Effector memory CD4-positive, alpha-beta T cell (primary cell): ENCODE results near the gene UBE2L5.
A peak's percentile ranks its signal among the peaks of the same experiment; 100 is the strongest.
"Not testable (repeated sequence)": the region's sequence is repeated elsewhere in the genome, so short reads cannot be mapped to it uniquely, and the experiment has no call there.

Experiments used
- DNase-seq, 3 donors: peaks; one replicate each; pipeline ENCODE4 v3.0.0-alpha.2; 2020
- H3K27ac ChIP-seq: 2 replicates; pipeline ENCODE4 v1.7.0; 2013; ENCODE audit warnings: mild to moderate bottlenecking, low read length, moderate library complexity; ENCODE audit not compliant: insufficient read depth, poor library complexity, severe bottlenecking
- H3K27me3 ChIP-seq: replicated peaks from 2 replicates; pipeline ENCODE4 v1.7.0; 2013; ENCODE audit warnings: mild to moderate bottlenecking, low read length; ENCODE audit not compliant: insufficient read depth, control insufficient read depth, poor library complexity, severe bottlenecking
- H3K36me3 ChIP-seq: 2 replicates; pipeline ENCODE4 v1.7.0; 2013; ENCODE audit warnings: mild to moderate bottlenecking, low read length, moderate library complexity; ENCODE audit not compliant: control insufficient read depth, insufficient read depth
- H3K4me1 ChIP-seq: 2 replicates; pipeline ENCODE4 v1.7.0; 2013; ENCODE audit warnings: low read length, mild to moderate bottlenecking; ENCODE audit not compliant: control insufficient read depth, insufficient read depth, poor library complexity, severe bottlenecking
- H3K4me3 ChIP-seq: 2 replicates; pipeline ENCODE4 v1.7.0; 2013; ENCODE audit warnings: low read length, low read depth, mild to moderate bottlenecking; ENCODE audit not compliant: insufficient read depth, poor library complexity, severe bottlenecking
- H3K9me3 ChIP-seq: 2 replicates; pipeline ENCODE4 v1.7.0; 2013; ENCODE audit warnings: mild to moderate bottlenecking, low read length, moderate library complexity; ENCODE audit not compliant: control insufficient read depth

Gene UBE2L5

GRCh38 chr13:30453727-30454126 lies 31.4 kb downstream of the UBE2L5 start:
- Histone ChIP-seq H3K36me3 (no peaks in the 10 kb centered on the region), H3K27ac (no peak overlapping the region), H3K27me3 (no peaks in the 10 kb centered on the region), H3K4me3 (no peak overlapping the region), H3K9me3 (no peaks in the 10 kb centered on the region), H3K4me1 (no peaks in the 10 kb centered on the region)
- no peak for DNase-seq

DNA sequence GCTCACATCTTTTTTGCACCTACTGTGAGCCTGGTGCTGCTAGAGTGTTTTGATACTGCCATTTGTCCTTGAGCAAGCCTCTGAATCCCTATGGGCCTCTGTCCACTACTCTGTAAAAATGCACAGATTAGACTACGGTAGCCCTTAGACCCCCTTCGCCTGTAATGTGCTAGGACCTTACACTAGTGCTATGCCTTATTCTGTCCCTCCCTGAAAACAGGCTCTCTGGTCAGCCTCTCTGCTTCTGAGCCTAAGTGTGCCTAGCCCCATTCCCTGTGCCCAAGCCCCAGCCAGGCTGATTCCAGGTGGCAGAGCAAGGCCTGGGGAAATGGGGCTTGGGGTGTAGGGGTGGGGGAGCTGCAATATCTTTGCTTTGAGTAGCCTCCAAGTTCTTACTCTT lies 32.7 kb downstream of the UBE2L5 start:
- Histone ChIP-seq H3K4me3 (no peak overlapping the region), H3K4me1 (no peaks in the 10 kb centered on the region), H3K27ac (no peak overlapping the region), H3K36me3 (no peaks in the 10 kb centered on the region), H3K9me3 (no peaks in the 10 kb centered on the region), H3K27me3 (no peaks in the 10 kb centered on the region)
- DNase-seq: no peak

GRCh38 chr13:30456290-30456689 lies 34.0 kb downstream of the UBE2L5 start:
- H3K36me3 ChIP-seq: peaks cover under 1% of the 10 kb centered on the region
- H3K4me1 ChIP-seq: peaks cover under 1% of the 10 kb centered on the region
- no peaks in the 10 kb centered on the region for H3K27me3 ChIP-seq
- no peak overlapping the region for H3K4me3 ChIP-seq
- no peak for DNase-seq
- H3K9me3 ChIP-seq: no peaks in the 10 kb centered on the region
- no peak overlapping the region for H3K27ac ChIP-seq

- H3K4me1 ChIP-seq: peaks cover 10% of the 10 kb centered on the region
- no peak overlapping the region for H3K27ac ChIP-seq
- H3K27me3 ChIP-seq: no peaks in the 10 kb centered on the region
- H3K36me3 ChIP-seq: peaks cover 12% of the 10 kb centered on the region
- no peaks in the 10 kb centered on the region for H3K9me3 ChIP-seq
- H3K4me3 ChIP-seq: no peak overlapping the region
- no peak for DNase-seq
These were observed 35.1 kb downstream of the UBE2L5 start for GRCh38 chr13:30457306-30457891.

GRCh38 chr13:30461279-30462066 lies 39.2 kb downstream of the UBE2L5 start:
- H3K27me3 ChIP-seq, H3K27ac ChIP-seq, H3K9me3 ChIP-seq, H3K4me3 ChIP-seq, DNase-seq: not testable (repeated sequence)
- H3K4me1 ChIP-seq: peaks cover 25% of the 10 kb centered on the region
- peaks cover 17% of the 10 kb centered on the region for H3K36me3 ChIP-seq

DNA sequence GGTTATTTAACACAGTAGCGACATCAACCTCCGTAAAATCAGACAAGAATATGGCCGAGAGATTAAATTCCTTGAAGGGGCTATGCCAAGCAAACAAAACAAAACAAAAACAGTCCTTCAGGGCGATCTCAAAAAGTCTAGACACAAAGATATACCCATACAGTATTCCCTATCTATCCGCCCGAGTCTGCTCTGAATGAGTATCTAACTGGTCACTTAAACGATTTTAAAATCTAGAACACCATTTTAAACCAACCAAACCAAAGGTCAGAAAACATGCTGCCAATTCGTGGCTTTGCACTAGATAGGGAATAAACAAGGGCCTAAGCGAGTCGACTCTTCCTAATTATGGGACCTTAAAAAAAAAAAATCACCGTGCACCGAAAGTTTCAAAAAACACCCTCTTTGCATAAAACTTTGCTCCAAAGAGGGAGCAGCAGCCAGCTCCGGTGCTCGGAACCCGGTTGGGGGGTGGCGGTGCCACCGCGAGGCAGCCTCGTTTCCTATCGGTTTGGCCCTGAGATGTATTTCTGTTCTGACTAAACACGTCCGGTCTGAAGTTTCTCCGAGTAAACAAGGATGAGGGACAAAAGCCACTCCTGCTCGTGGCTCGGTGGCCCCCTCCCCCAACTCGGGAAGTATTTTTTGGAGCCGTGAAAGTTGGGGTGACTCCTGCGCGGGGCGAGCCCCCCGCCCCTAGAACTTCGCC lies 41.6 kb downstream of the UBE2L5 start:
- Histone ChIP-seq H3K27ac (peak overlapping the region; percentile 92), H3K27me3 (no peaks in the 10 kb centered on the region), H3K4me1 (peaks cover 26% of the 10 kb centered on the region), H3K36me3 (peaks cover 17% of the 10 kb centered on the region), H3K4me3 (peak overlapping the region; percentile 61), H3K9me3 (no peaks in the 10 kb centered on the region)
- peak; percentile 49 to 58 (median 50) for DNase-seq

- DNase-seq: peak; percentile 66 to 72 (median 67)
- Histone ChIP-seq H3K9me3 (no peaks in the 10 kb centered on the region), H3K4me1 (peaks cover 26% of the 10 kb centered on the region), H3K27ac (peak overlapping the region; percentile 92), H3K36me3 (peaks cover 17% of the 10 kb centered on the region), H3K27me3 (no peaks in the 10 kb centered on the region), H3K4me3 (peak overlapping the region; percentile 61)
These were observed 42.4 kb downstream of the UBE2L5 start for GRCh38 chr13:30464496-30465342.

- peak overlapping the region; percentile 94 for H3K27ac ChIP-seq
- H3K4me3 ChIP-seq: peak overlapping the region; percentile 92
- H3K4me1 ChIP-seq: peaks cover 26% of the 10 kb centered on the region
- no peaks in the 10 kb centered on the region for H3K9me3 ChIP-seq
- H3K27me3 ChIP-seq: no peaks in the 10 kb centered on the region
- DNase-seq: no peak
- peaks cover 17% of the 10 kb centered on the region for H3K36me3 ChIP-seq
These were observed 43.0 kb downstream of the UBE2L5 start for GRCh38 chr13:30465343-30465592.

- Histone ChIP-seq H3K9me3 (no peaks in the 10 kb centered on the region), H3K36me3 (peaks cover 17% of the 10 kb centered on the region), H3K27ac (peak within 1 kb of the TSS; percentile 94), H3K4me1 (peaks cover 26% of the 10 kb centered on the region), H3K4me3 (peak within 1 kb of the TSS; percentile 92), H3K27me3 (no peaks in the 10 kb centered on the region)
- DNase-seq: peak; percentile 95 to 97 (median 97)
These were observed 43.5 kb downstream of the UBE2L5 start, which contains the start of gene HMGB1 for GRCh38 chr13:30465593-30466357. HMGB1 (minus strand) TSS chr13:30465936; CDS start chr13:30463680, 2,256 bp downstream.
